H9 (cell line): ENCODE data around the gene IFT122. TPM values are rescaled to one million over a fixed set of nuclear protein-coding genes. Genes with fewer than 3 reads are reported as not detected.

ENCODE experiments used
- DNase-seq: peaks from one replicate; pipeline ENCODE4 v3.0.0-alpha.2; 2017
- H2AFZ ChIP-seq: one replicate; pipeline ENCODE4 v1.6.1; 2013; ENCODE audit warnings: mild to moderate bottlenecking, low read length, control low read depth, moderate library complexity
- H2AK5ac ChIP-seq: 2 replicates; pipeline ENCODE4 v1.6.1; 2013; ENCODE audit warnings: low read length, control low read depth, mixed read lengths; ENCODE audit not compliant: insufficient read length
- H2BK120ac ChIP-seq: one replicate; pipeline ENCODE4 v1.6.1; 2013; ENCODE audit warnings: low read depth, mild to moderate bottlenecking, low read length, control low read depth, inconsistent platforms; ENCODE audit not compliant: poor library complexity, severe bottlenecking
- H2BK12ac ChIP-seq: 2 replicates; pipeline ENCODE4 v1.6.1; 2013; ENCODE audit warnings: low read length, control low read depth, mixed read lengths, low read depth; ENCODE audit not compliant: insufficient read length
- H2BK15ac ChIP-seq: 2 replicates; pipeline ENCODE4 v1.6.1; 2013; ENCODE audit warnings: low read depth, low read length, control low read depth
- H2BK20ac ChIP-seq: one replicate; pipeline ENCODE4 v1.6.1; 2013; ENCODE audit warnings: low read depth, mild to moderate bottlenecking, low read length, control low read depth, inconsistent platforms; ENCODE audit not compliant: poor library complexity, severe bottlenecking
- H2BK5ac ChIP-seq: 2 replicates; pipeline ENCODE4 v1.6.1; 2013; ENCODE audit warnings: low read length, control low read depth, mixed read lengths; ENCODE audit not compliant: insufficient read length
- H3K14ac ChIP-seq: 2 replicates; pipeline ENCODE4 v1.6.1; 2013; ENCODE audit warnings: low read length, control low read depth; ENCODE audit not compliant: insufficient read depth
- H3K18ac ChIP-seq: 2 replicates; pipeline ENCODE4 v1.6.1; 2013; ENCODE audit warnings: low read depth, mild to moderate bottlenecking, mixed read lengths, low read length, control low read depth; ENCODE audit not compliant: insufficient read length
- H3K23ac ChIP-seq: 2 replicates; pipeline ENCODE4 v1.6.1; 2013; ENCODE audit warnings: low read length, control low read depth, mixed read lengths, low read depth; ENCODE audit not compliant: insufficient read length
- H3K23me2 ChIP-seq: 2 replicates; pipeline ENCODE4 v1.6.1; 2013; ENCODE audit warnings: low read depth, mild to moderate bottlenecking, mixed read lengths, low read length, control low read depth; ENCODE audit not compliant: insufficient read length, poor library complexity, severe bottlenecking
- H3K27ac ChIP-seq: 2 replicates; pipeline ENCODE4 v1.5.1; 2013; ENCODE audit warnings: low read length, control low read depth, mixed read lengths, low read depth; ENCODE audit not compliant: insufficient read length
- H3K27me3 ChIP-seq: 2 replicates; pipeline ENCODE4 v1.6.1; 2013; ENCODE audit warnings: low read length, control low read depth, inconsistent platforms; ENCODE audit not compliant: insufficient read depth
- H3K4ac ChIP-seq: 2 replicates; pipeline ENCODE4 v1.6.1; 2013; ENCODE audit warnings: low read depth, mild to moderate bottlenecking, control low read depth, inconsistent platforms, low read length, moderate library complexity
- H3K4me1 ChIP-seq: 2 replicates; pipeline ENCODE4 v1.6.1; 2013; ENCODE audit warnings: low read length, control low read depth, inconsistent platforms; ENCODE audit not compliant: insufficient read depth
- H3K4me2 ChIP-seq: 2 replicates; pipeline ENCODE4 v1.6.1; 2013; ENCODE audit warnings: low read length, control low read depth, mixed read lengths; ENCODE audit not compliant: insufficient read length, insufficient read depth
- H3K56ac ChIP-seq: 2 replicates; pipeline ENCODE4 v1.6.1; 2013; ENCODE audit warnings: low read depth, mild to moderate bottlenecking, mixed read lengths, low read length, control low read depth; ENCODE audit not compliant: insufficient read length
- H3K79me1 ChIP-seq: 2 replicates; pipeline ENCODE4 v1.6.1; 2013; ENCODE audit warnings: low read depth, mild to moderate bottlenecking, moderate library complexity, low read length, control low read depth, inconsistent platforms; ENCODE audit not compliant: insufficient read depth, poor library complexity, severe bottlenecking
- H3K79me2 ChIP-seq: 2 replicates; pipeline ENCODE4 v1.6.1; 2013; ENCODE audit warnings: low read length, control low read depth, inconsistent platforms; ENCODE audit not compliant: insufficient read depth
- H3K9ac ChIP-seq: 2 replicates; pipeline ENCODE4 v1.6.1; 2013; ENCODE audit warnings: low read length, control low read depth, mixed read lengths; ENCODE audit not compliant: insufficient read length; ENCODE audit errors: extremely low read depth
- H3K9me3 ChIP-seq: one replicate; pipeline ENCODE4 v1.6.1; 2013; ENCODE audit warnings: low read depth, low read length, inconsistent platforms; ENCODE audit not compliant: control insufficient read depth
- H3T11ph ChIP-seq: one replicate; pipeline ENCODE4 v1.6.1; 2013; ENCODE audit warnings: mild to moderate bottlenecking, low read length, control low read depth, inconsistent platforms
- H4K20me1 ChIP-seq: one replicate; pipeline ENCODE4 v1.6.1; 2013; ENCODE audit not compliant: control insufficient read depth, insufficient read length, insufficient read depth
- H4K5ac ChIP-seq: 2 replicates; pipeline ENCODE4 v1.6.1; 2013; ENCODE audit warnings: low read depth, mild to moderate bottlenecking, mixed read lengths, low read length, control low read depth; ENCODE audit not compliant: insufficient read length
- H4K8ac ChIP-seq: replicated peaks from 2 replicates; pipeline ENCODE4 v1.6.1; 2013; ENCODE audit warnings: low read length, control low read depth, mixed read lengths, low read depth; ENCODE audit not compliant: insufficient read length
- H4K91ac ChIP-seq: 2 replicates; pipeline ENCODE4 v1.6.1; 2013; ENCODE audit warnings: low read depth, mild to moderate bottlenecking, moderate library complexity, mixed read lengths, low read length, control low read depth; ENCODE audit not compliant: insufficient read length
- H3K27ac Mint-ChIP-seq, 3 experiments: 2 replicates in 2 of 3; 3 replicates in 1 of 3; pipeline ENCODE4 v1.8.0; 2020 to 2021; ENCODE audit warnings: mixed read lengths in 3 of 3, mild to moderate bottlenecking in 1 of 3, moderate library complexity in 1 of 3
- H3K27me3 Mint-ChIP-seq: 2 replicates; pipeline ENCODE4 v1.8.0; 2021; ENCODE audit warnings: low read depth, mild to moderate bottlenecking, moderate library complexity, mixed read lengths
- H3K36me3 Mint-ChIP-seq, 3 experiments: 2 replicates in 2 of 3; 3 replicates in 1 of 3; pipeline ENCODE4 v1.8.0; 2020 to 2021; ENCODE audit warnings: low read depth in 3 of 3, mixed read lengths in 3 of 3; ENCODE audit not compliant: insufficient read depth in 1 of 3
- H3K4me1 Mint-ChIP-seq, 2 experiments: 2 replicates each; pipeline ENCODE4 v1.8.0; 2020; ENCODE audit warnings: mixed read lengths in 2 of 2
- H3K4me3 Mint-ChIP-seq, 2 experiments: 2 replicates in 1 of 2; 3 replicates in 1 of 2; pipeline ENCODE4 v1.8.0; 2020 to 2021; ENCODE audit warnings: mild to moderate bottlenecking in 2 of 2, mixed read lengths in 2 of 2, moderate library complexity in 1 of 2
- H3K9me3 Mint-ChIP-seq, 2 experiments: 2 replicates in 1 of 2; 3 replicates in 1 of 2; pipeline ENCODE4 v1.8.0; 2020; ENCODE audit warnings: mild to moderate bottlenecking in 2 of 2, mixed read lengths in 2 of 2, moderate library complexity in 1 of 2
- CTCF ChIP-seq: fragments of 200-600 bp; sonication (generic); conservative IDR thresholded peaks from 3 replicates; pipeline ENCODE4 v1.8.0; 2021; ENCODE audit warnings: antibody characterized with exemption, mild to moderate bottlenecking
- WGBS: extraction: QIAGEN DNeasy Blood & Tissue Kit; methylation state at CpG from one replicate; pipeline ENCODE4 v1.1.7; 2013; ENCODE audit warnings: missing lambda C conversion rate, low lambda C conversion rate, mixed read lengths; ENCODE audit not compliant: insufficient read length; ENCODE audit errors: extremely low coverage; 5-methylcytosine and 5-hydroxymethylcytosine counted together
- total RNA-seq: library from RNA; stranded (reverse); gene quantifications from 2 replicates; pipeline ENCODE4 v1.2.1, GENCODE V29; 2021

Gene IFT122
- total RNA-seq, 1 experiment from 2014 or later = 19.3 TPM

GRCh38 chr3:129518038-129518561 is 78.1 kb downstream of the IFT122 start:
- H3K9me3 Mint-ChIP-seq = no peaks in the 10 kb centered on the region
- Histone ChIP-seq H3K4ac (no peak overlapping the region), H3K18ac (no peak overlapping the region), H3K79me1 (no peaks in the 10 kb centered on the region), H2BK12ac (no peak overlapping the region), H2BK15ac (no peak overlapping the region), H3K9me3 (no peaks in the 10 kb centered on the region), H3K27ac (no peak overlapping the region), H3K27me3 (no peaks in the 10 kb centered on the region; the same call in 1 of the 2 replicates), H4K91ac (no peak overlapping the region), H3K79me2 (no peaks in the 10 kb centered on the region), H3K14ac (no peak overlapping the region), H2BK5ac (no peak overlapping the region), H3K4me1 (no peaks in the 10 kb centered on the region), H3K23ac (no peak overlapping the region), H4K8ac (no peak overlapping the region), H2AK5ac (no peak overlapping the region), H3K56ac (no peak overlapping the region), H2AFZ (no peak overlapping the region), H2BK120ac (no peak overlapping the region), H3K4me2 (no peak overlapping the region), H4K5ac (no peak overlapping the region), H4K20me1 (no peaks in the 10 kb centered on the region), H3K23me2 (no peaks in the 10 kb centered on the region), H3K9ac (no peak overlapping the region), H2BK20ac (no peak overlapping the region), H3T11ph (no peak overlapping the region)
- no peak for TF ChIP-seq CTCF
- no peak overlapping the region for H3K4me3 Mint-ChIP-seq
- peaks cover 4 to 6% of the 10 kb centered on the region in 2 experiments; a peak in 3 of 4 replicates for H3K4me1 Mint-ChIP-seq
- no peaks in the 10 kb centered on the region for H3K27me3 Mint-ChIP-seq
- whole genome bisulfite sequencing = no CpG with 5 or more reads among the region's 8 CpGs
- no peak for DNase-seq
- peaks cover 7 to 16% (median 10%) of the 10 kb centered on the region in 3 experiments for H3K36me3 Mint-ChIP-seq
- peak overlapping the region in 2 of 3 experiments; percentile 14 to 35; a peak in 1 of 7 replicates for H3K27ac Mint-ChIP-seq
